Stimulated activated CD4-positive, alpha-beta T cell treated with anti-CD3 and anti-CD28 coated beads, Interleukin-4, amount 100 ng/mL, for 24 hours (primary cell): ENCODE data around the gene NUBP2.

ENCODE experiments used
- DNase-seq: peaks from one replicate; pipeline ENCODE4 v3.0.0-alpha.2; 2020

NUBP2 gene

DNA sequence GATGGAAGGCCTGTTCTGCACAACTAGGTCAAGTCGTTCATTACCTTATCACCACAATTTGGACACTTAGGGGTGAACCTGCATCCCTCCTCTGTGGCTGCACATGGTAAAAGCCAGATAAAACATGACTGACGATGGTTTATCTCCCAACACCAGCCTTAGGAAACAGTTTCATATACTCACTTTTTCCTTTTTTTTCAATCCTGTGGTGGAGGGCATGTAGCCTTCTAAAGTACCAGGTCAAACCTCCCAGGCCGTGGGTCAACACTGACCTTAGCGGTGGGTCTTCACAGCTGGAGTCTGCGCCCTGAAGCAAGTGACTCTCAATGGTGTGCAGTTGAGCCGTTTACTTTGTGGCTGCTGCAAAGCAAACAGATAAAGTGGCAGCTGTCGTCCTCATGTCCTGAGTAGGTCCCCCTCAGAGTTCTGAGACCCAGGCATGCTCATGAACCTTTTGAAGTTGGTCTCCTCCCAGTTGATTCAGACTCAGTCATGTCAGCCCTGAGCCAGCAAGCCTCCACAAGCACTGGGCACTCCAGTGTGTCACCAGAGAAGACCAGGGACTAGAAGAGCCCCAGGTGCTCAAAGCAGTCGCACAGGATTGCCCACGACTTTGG lies 50.2 kb downstream of the NUBP2 start:
- DNase-seq: no peak

DNA sequence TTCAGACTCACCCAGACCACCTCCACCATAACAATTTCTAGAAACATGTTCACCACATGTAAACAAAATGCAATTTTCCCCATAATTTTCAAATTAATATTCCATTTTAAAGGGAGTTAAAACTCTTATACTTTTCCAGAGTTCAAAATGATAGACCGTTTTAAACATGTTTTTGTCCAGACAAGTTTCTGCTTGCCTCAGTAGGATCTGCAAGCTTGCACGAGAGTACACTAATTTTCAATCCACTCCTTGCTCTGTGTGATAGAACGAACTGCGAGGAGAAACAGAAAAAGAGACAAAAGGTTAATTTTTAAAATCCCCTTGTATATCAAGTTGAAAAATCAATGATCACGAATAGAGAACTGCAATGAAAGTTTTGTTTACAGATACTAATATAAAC lies 51.3 kb downstream of the NUBP2 start:
- DNase-seq: no peak
